Measurements from ENCODE around the gene BRD3OS.

The BRD3OS gene

GRCh38 chr9:134030821-134031470 lies 5.7 kb downstream of the BRD3OS start:
- H4K91ac ChIP-seq (ENCODE audit: low read length), result no peak overlapping the region
- H3K4me3 ChIP-seq (ENCODE audit: insufficient read depth in 1 of 2, low read depth in 1 of 2, low read length in 2 of 2), result no peak overlapping the region
- peaks cover 77 to 84% of the 10 kb centered on the region in 2 experiments for H3K36me3 ChIP-seq (ENCODE audit: control insufficient read depth in 1 of 2, insufficient read depth in 2 of 2, low read depth in 1 of 2, low read length in 2 of 2)
- no peak overlapping the region for H2AFZ ChIP-seq (ENCODE audit: low read depth, low read length)
- no peak overlapping the region for H2BK12ac ChIP-seq (ENCODE audit: low read length in 2 of 2)
- H3K4me1 ChIP-seq (ENCODE audit: control insufficient read depth, insufficient read depth, low read depth, low read length), result peaks cover 21% of the 10 kb centered on the region
- no peak overlapping the region for H2AK5ac ChIP-seq (ENCODE audit: low read length, severe bottlenecking)
- H3K14ac ChIP-seq (ENCODE audit: low read length in 2 of 2), result no peak overlapping the region
- H3K79me1 ChIP-seq (replicated peaks; ENCODE audit: low read length, poor library complexity, severe bottlenecking), result peaks cover 39% of the 10 kb centered on the region
- H2BK5ac ChIP-seq (ENCODE audit: low read depth, low read length, poor library complexity, severe bottlenecking), result no peak overlapping the region
- H2BK15ac ChIP-seq (ENCODE audit: low read depth, poor library complexity, severe bottlenecking), result no peak overlapping the region
- H3K4me2 ChIP-seq (ENCODE audit: low read length, poor library complexity, severe bottlenecking), result no peak overlapping the region
- DNase-seq, result no peak
- H2BK120ac ChIP-seq (ENCODE audit: low read depth, low read length), result no peak overlapping the region
- 77% methylated on average over 27 of the region's 29 CpGs for WGBS
- H4K8ac ChIP-seq (ENCODE audit: low read length), result no peak overlapping the region
- H3K4ac ChIP-seq (ENCODE audit: low read depth in 1 of 2, low read length in 2 of 2), result no peak overlapping the region
- H3K9me3 ChIP-seq (ENCODE audit: control insufficient read depth, low read length), result no peaks in the 10 kb centered on the region
- H3K27ac ChIP-seq (ENCODE audit: low read length, poor library complexity, severe bottlenecking), result no peak overlapping the region
- H3K23ac ChIP-seq (ENCODE audit: low read length in 2 of 2), result no peak overlapping the region
- no peak overlapping the region for H3K18ac ChIP-seq (ENCODE audit: low read depth in 1 of 2, low read length in 2 of 2)
- H3K9ac ChIP-seq (ENCODE audit: low read length), result no peak overlapping the region
- no peaks in the 10 kb centered on the region for H3K27me3 ChIP-seq (ENCODE audit: control insufficient read depth in 1 of 2, insufficient read depth in 1 of 2, low read length in 2 of 2)

DNA sequence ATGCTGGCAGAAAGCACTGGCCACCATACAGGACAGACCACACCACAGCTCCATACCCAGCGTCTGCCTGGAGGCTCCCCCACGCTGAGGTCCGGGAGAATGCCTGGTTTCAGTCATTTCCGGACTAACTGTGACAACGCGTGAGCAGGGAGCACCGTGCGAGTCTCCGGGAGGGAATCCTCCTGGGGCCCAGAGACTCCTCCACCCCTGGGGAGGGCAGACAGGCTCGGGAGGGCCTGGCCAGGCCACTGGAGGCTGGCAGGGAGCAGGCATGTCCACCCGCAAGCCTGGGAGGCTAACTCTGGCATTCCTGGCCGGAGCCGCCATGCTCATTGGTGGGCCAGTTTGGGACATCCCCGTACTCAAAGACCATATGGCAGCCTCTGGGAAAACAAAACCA lies 6.5 kb downstream of the BRD3OS start:
- no peak overlapping the region for H2BK12ac ChIP-seq (ENCODE audit: low read length in 2 of 2)
- no peak overlapping the region for H3K18ac ChIP-seq (ENCODE audit: low read depth in 1 of 2, low read length in 2 of 2)
- H3K9ac ChIP-seq (ENCODE audit: low read length), result no peak overlapping the region
- peak overlapping the region; percentile 43 for H4K8ac ChIP-seq (ENCODE audit: low read length)
- peaks cover 73 to 85% of the 10 kb centered on the region in 2 experiments for H3K36me3 ChIP-seq (ENCODE audit: control insufficient read depth in 1 of 2, insufficient read depth in 2 of 2, low read depth in 1 of 2, low read length in 2 of 2)
- no peak overlapping the region for H2BK120ac ChIP-seq (ENCODE audit: low read depth, low read length)
- peaks cover 34% of the 10 kb centered on the region for H3K79me1 ChIP-seq (replicated peaks; ENCODE audit: low read length, poor library complexity, severe bottlenecking)
- H4K91ac ChIP-seq (ENCODE audit: low read length), result no peak overlapping the region
- H3K27me3 ChIP-seq (ENCODE audit: control insufficient read depth in 1 of 2, insufficient read depth in 1 of 2, low read length in 2 of 2), result no peaks in the 10 kb centered on the region
- H3K4ac ChIP-seq (ENCODE audit: low read depth in 1 of 2, low read length in 2 of 2), result no peak overlapping the region
- no peak overlapping the region for H3K23ac ChIP-seq (ENCODE audit: low read length in 2 of 2)
- no peak overlapping the region for H3K14ac ChIP-seq (ENCODE audit: low read length in 2 of 2)
- WGBS, result 90% methylated on average over 11 of the region's 14 CpGs
- DNase-seq, result no peak
- H3K4me2 ChIP-seq (ENCODE audit: low read length, poor library complexity, severe bottlenecking), result no peak overlapping the region
- H3K27ac ChIP-seq (ENCODE audit: low read length, poor library complexity, severe bottlenecking), result no peak overlapping the region
- H2BK15ac ChIP-seq (ENCODE audit: low read depth, poor library complexity, severe bottlenecking), result no peak overlapping the region
- no peak overlapping the region for H2BK5ac ChIP-seq (ENCODE audit: low read depth, low read length, poor library complexity, severe bottlenecking)
- no peak overlapping the region for H2AFZ ChIP-seq (ENCODE audit: low read depth, low read length)
- no peak overlapping the region for H3K4me3 ChIP-seq (ENCODE audit: insufficient read depth in 1 of 2, low read depth in 1 of 2, low read length in 2 of 2)
- no peaks in the 10 kb centered on the region for H3K9me3 ChIP-seq (ENCODE audit: control insufficient read depth, low read length)
- H2AK5ac ChIP-seq (ENCODE audit: low read length, severe bottlenecking), result no peak overlapping the region
- peaks cover 13% of the 10 kb centered on the region for H3K4me1 ChIP-seq (ENCODE audit: control insufficient read depth, insufficient read depth, low read depth, low read length)

DNA sequence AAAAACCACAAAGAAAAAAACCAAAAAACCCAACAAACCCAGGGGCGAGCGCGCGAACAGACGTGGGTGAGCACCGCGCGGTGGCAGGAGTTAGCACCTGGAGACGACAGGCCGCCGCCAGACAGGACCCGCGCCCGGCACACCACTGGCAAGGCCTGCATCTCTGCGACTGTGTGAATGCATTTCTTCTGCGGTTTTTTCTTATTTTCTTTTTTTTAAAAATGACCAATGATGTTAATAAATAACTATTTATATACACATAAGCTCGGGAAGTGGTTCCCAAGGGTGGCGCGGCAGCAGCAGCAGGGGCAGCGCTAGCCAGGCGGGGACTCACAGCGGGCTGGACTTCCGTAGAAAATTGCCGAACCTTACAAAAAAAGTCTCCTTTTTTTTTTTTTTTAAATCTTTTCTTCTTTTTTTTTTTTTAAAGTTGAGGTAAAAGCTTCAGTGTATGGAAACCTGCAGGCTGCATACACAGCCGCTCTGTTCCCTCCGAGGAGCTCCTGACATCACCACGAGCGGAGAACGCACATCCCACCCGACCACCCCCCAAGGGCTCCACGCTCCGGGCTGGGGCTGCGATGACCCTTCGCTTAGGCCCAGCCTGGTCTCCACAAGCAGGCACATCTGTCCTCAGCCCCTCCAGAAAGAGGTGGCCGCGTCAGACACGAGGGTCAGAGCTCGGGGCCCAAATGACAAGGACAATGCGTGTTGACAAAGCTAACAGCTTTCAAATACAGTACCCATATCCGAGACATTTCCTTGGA lies 7.4 kb downstream of the BRD3OS start:
- Histone ChIP-seq H3K4me3 (ENCODE audit: insufficient read depth in 1 of 2, low read depth in 1 of 2, low read length in 2 of 2) (no peak overlapping the region), H2BK12ac (ENCODE audit: low read length in 2 of 2) (no peak overlapping the region), H4K91ac (ENCODE audit: low read length) (no peak overlapping the region), H2AFZ (ENCODE audit: low read depth, low read length) (no peak overlapping the region), H3K4ac (ENCODE audit: low read depth in 1 of 2, low read length in 2 of 2) (no peak overlapping the region), H3K9me3 (ENCODE audit: control insufficient read depth, low read length) (no peaks in the 10 kb centered on the region), H3K4me2 (ENCODE audit: low read length, poor library complexity, severe bottlenecking) (no peak overlapping the region), H3K27me3 (ENCODE audit: control insufficient read depth in 1 of 2, insufficient read depth in 1 of 2, low read length in 2 of 2) (no peaks in the 10 kb centered on the region), H3K4me1 (ENCODE audit: control insufficient read depth, insufficient read depth, low read depth, low read length) (peaks cover 13% of the 10 kb centered on the region), H2AK5ac (ENCODE audit: low read length, severe bottlenecking) (no peak overlapping the region), H3K27ac (ENCODE audit: low read length, poor library complexity, severe bottlenecking) (no peak overlapping the region), H3K14ac (ENCODE audit: low read length in 2 of 2) (no peak overlapping the region), H3K79me1 (replicated peaks; ENCODE audit: low read length, poor library complexity, severe bottlenecking) (peaks cover 29% of the 10 kb centered on the region), H2BK120ac (ENCODE audit: low read depth, low read length) (no peak overlapping the region), H2BK5ac (ENCODE audit: low read depth, low read length, poor library complexity, severe bottlenecking) (no peak overlapping the region), H3K18ac (ENCODE audit: low read depth in 1 of 2, low read length in 2 of 2) (no peak overlapping the region), H3K23ac (ENCODE audit: low read length in 2 of 2) (no peak overlapping the region), H4K8ac (ENCODE audit: low read length) (no peak overlapping the region), H2BK15ac (ENCODE audit: low read depth, poor library complexity, severe bottlenecking) (no peak overlapping the region), H3K36me3 (ENCODE audit: control insufficient read depth in 1 of 2, insufficient read depth in 2 of 2, low read depth in 1 of 2, low read length in 2 of 2) (peaks cover 65 to 76% of the 10 kb centered on the region in 2 experiments), H3K9ac (ENCODE audit: low read length) (no peak overlapping the region)
- 96% methylated on average over 32 of the region's 40 CpGs for WGBS
- DNase-seq, result no peak

DNA sequence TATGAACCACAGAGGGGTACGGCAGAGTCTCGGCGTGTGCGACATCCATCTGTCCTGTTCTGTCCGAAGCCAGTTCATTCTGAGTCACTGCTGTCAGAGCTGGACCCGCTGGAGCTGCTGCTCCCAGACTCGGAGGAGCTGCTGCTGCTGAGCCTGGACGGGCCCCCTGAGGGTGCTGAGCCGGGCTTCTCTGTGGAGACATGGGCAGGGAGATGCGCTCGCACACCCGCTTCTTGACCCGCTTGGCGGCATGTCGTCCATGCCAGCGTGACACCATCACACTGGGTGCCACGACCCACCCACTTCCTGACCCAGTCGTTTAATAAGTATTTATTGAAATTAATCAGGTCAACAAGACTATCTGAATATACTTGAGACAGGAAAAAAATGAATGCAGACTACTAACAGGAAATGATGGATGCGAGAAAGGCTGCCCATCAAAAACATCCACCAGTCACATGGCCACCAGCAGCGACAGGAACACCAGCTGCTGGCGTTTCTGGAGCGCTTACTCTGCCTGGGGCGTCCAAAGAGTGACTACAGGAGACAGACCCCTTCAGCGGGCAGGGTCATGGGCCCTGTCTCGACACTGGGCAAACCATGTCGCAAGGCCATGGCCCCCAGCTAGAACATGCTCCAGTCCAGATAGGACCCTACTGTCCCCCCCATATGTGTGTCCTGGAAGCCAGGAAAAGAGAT lies 8.4 kb downstream of the BRD3OS start:
- Histone ChIP-seq H3K14ac (ENCODE audit: low read length in 2 of 2) (no peak overlapping the region), H3K27ac (ENCODE audit: low read length, poor library complexity, severe bottlenecking) (no peak overlapping the region), H2AFZ (ENCODE audit: low read depth, low read length) (no peak overlapping the region), H2BK120ac (ENCODE audit: low read depth, low read length) (no peak overlapping the region), H3K4me3 (ENCODE audit: insufficient read depth in 1 of 2, low read depth in 1 of 2, low read length in 2 of 2) (no peak overlapping the region), H2BK12ac (ENCODE audit: low read length in 2 of 2) (no peak overlapping the region), H3K27me3 (ENCODE audit: control insufficient read depth in 1 of 2, insufficient read depth in 1 of 2, low read length in 2 of 2) (no peaks in the 10 kb centered on the region), H3K36me3 (ENCODE audit: control insufficient read depth in 1 of 2, insufficient read depth in 2 of 2, low read depth in 1 of 2, low read length in 2 of 2) (peaks cover 57 to 78% of the 10 kb centered on the region in 2 experiments), H3K23ac (ENCODE audit: low read length in 2 of 2) (no peak overlapping the region), H2AK5ac (ENCODE audit: low read length, severe bottlenecking) (no peak overlapping the region), H2BK15ac (ENCODE audit: low read depth, poor library complexity, severe bottlenecking) (no peak overlapping the region), H4K8ac (ENCODE audit: low read length) (no peak overlapping the region), H2BK5ac (ENCODE audit: low read depth, low read length, poor library complexity, severe bottlenecking) (no peak overlapping the region), H3K4me2 (ENCODE audit: low read length, poor library complexity, severe bottlenecking) (no peak overlapping the region), H3K4me1 (ENCODE audit: control insufficient read depth, insufficient read depth, low read depth, low read length) (peaks cover 13% of the 10 kb centered on the region), H3K79me1 (replicated peaks; ENCODE audit: low read length, poor library complexity, severe bottlenecking) (peaks cover 29% of the 10 kb centered on the region), H4K91ac (ENCODE audit: low read length) (no peak overlapping the region), H3K9ac (ENCODE audit: low read length) (no peak overlapping the region), H3K4ac (ENCODE audit: low read depth in 1 of 2, low read length in 2 of 2) (no peak overlapping the region), H3K9me3 (ENCODE audit: control insufficient read depth, low read length) (no peaks in the 10 kb centered on the region), H3K18ac (ENCODE audit: low read depth in 1 of 2, low read length in 2 of 2) (no peak overlapping the region)
- 97% methylated on average over 19 of the region's 26 CpGs for WGBS
- DNase-seq, result no peak
